Activated naive CD4-positive, alpha-beta T cell (primary cell): ENCODE measurements around the gene RAB25.

ENCODE experiments used
- DNase-seq, 4 experiments: peaks; one replicate each; lab custom pipeline; 2025; lab: John Stamatoyannopoulos, UW

Gene RAB25

DNA sequence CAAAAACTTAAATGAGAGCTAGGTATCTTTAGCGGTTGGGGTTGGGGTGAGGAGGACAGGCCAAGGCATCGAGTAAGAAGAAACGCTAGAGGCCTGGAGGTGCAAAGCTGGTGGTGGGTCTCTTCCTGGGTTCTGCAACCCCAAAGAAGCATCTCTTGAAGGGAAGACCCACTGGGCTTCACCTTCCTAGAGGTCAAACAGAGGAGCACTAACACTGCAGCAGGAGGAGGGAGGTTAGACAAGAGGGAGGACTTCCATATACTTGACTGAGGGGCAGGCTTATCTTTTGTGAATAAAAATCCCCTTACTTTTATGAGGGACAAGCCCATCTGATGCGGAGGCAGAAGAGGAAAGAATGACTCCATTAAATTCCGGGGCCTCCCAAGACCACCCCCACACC lies 18.8 kb downstream of the RAB25 start:
- no peak for DNase-seq

DNA sequence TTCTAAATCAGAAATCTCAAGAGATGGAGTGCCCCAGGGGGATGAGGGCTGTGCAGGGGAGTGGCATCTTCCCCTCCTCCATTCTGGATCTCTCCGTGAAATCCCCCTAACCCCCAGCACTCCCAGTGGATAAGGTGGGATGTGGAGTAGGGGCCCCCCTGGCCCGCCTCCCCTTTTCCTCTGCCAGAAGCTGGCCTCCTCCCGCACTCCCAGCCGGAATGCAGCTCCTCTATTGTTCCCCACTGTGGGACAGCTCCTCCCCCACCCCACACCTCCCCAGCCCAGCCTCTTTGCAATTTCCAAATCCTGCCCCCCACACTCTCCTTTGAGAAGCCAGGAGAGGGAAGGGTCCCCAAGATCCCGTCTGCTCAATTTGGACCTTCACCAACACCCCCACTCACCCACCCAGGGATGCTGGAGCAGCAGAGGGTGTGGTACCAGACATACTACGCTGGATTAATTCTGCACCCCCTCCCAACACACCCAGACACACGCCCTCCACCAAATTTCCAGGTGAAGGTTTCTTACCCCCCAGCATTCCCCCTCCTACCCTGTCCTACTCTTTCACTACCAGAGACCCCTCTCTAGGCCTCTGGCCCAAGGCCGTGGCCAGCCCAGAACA lies 19.4 kb downstream of the RAB25 start:
- DNase-seq = no peak

DNA sequence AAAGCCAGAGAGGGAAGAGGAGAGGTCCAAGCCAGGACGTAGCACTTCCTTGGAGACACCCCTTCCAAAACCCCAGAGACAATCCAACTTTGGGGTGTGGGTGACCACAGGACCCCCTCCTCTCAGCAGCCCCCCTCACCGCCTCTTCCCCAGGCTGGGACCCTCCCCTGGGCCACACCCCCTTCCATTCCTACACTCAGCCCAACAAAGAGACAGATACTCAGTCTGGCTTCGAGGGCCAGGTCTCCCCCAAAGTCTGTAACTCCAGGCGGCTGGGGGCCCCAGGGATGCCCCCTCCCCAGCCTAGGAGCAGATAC lies 19.9 kb downstream of the RAB25 start:
- DNase-seq = no peak

DNA sequence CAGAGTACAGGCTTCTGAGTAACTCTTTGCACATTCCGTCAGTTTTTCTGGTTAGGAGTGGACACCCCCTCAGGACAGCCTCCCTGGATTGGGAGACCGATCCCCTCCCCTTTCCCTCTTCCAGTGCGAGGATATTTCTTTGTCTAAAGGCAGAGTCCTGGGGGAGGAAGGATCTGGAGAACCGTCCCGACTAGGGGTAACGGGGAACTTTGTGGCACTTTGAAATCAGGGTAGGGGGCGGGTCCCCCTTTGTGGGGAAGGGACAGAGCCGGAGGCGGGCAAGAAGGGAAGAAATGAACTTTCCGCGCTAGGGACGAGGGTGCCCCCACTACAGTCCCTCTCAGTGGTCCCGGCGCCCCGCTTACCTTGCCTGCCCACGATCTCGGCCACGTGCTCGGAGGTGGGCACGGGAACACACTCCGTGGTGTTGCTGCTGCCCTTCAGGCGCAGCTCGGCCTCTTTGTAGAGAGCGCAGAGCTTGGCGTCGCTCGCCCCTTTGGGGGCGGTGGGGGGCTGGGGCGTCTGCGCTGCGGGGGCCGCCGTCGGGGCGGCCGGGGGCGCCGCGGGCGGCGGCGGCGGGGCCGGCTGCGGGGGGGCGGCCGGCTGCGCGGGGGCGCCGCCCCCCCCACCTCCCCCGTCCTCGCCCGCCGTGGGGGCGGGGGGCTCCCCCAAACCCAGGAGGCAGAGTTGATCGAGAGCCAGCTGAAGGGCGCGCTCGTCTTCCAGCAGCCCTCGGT lies 20.4 kb downstream of the RAB25 start:
- no peak for DNase-seq

DNA sequence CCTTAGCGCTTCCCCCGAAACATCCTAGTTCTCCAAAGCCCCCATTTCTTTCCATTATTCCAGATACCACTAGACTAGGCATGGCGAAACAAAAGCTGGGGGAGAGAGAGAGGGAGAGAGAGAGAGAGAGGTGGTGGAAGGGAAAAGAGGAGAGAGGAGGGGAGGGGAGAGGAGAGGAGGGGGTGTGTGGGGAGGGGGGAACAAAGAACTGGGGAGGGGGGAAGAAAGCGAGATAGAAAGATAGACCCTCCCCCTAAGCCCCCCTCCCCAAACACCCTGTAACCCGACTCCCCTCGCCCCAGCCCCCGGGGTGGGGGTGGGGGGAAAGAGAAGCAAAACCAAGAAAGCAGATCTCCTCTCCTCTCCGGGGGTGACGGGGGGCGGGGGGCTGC lies 21.0 kb downstream of the RAB25 start:
- no peak for DNase-seq

DNA sequence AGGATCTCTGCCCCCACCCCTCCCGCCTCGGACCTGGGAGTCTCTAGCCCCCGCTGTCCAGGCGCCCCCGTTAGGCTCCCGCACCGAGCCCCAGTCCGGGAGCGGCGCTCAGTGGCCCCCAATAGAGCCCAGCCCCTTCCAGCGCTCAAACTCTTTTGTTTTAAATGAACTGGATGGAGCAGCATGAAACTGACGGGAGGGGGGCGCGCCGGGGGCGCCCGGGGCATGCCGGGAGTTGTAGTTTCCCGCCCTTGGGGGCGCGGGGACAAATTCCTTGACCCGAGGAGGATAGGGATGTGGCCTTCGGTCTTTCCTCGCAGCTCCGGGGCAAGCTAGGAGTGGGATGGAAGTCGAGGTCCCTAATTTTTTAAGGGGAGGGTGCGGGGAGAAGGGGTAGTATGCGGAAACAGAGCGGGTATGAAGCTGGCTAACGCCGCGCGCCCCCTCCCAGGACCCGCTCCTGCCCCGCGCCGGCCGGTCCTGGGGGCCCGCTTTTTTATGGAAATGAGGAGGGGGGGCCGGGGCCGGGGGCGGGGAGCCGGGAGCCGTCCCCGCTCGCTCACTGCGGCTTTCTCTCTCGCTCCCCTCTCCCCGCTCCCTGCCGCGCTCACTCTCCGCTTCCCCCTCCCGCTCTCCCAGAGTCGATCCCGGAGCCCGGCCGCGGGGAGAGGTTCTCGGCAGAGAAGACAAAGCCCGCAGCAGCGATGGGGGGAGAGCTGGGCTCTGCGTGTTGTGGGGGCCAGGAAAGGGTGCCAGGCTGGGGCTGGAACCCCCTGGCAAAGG lies 21.5 kb downstream of the RAB25 start, which contains the start of gene MEX3A:
Gene MEX3A, minus strand, starts transcription at position 157 of the 783 bp plus-strand sequence. CDS start 467 bp downstream, outside the sequence.
- DNase-seq = peak in 2 of 4 experiments; percentile 27 to 46

DNA sequence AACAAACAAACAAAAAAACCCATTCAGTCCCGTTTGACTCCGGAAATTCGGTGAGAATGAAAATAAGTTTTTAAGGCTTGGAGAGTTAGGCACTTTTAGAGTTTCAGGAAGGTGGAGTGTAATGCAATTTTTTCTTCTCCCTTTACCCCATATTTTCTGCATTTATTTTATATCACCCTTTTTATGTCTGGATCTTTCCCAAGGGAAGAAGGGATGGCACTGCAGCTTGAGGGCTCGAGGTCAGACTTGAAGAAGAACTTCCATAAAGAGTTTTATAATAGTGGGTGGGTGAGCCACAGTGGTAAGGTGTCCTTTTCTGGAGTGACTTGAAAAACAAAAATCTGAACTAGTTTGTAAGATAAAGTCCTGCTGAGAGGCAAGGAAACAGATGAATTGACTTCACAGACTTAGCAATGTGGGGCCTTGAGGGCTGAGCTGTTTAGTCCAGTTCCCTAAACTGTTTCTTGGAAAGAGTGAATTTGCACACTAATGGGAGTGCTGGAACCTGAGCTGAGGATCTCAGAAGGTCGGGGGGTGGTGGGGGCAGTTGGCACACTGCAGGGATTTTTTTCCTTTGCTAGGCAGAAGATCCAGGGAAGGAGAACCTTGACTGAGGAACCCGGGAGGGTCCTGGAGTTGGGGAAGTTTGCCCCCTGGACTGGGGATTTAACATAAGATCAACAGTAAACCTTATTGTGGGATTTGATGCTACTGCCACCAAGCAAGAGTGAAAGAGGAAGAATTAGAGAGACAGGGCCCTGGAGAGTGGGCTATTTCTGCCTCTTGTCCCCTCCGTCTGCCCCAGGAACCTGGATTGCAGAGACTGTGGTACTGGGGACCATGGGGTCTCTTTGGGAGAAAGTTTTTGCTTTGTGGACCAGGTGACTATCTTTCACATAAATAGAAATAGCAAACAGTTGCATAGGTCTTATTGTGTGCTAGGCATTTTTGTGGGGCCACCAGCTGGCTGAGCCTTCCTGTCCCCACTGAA lies 23.1 kb downstream of the RAB25 start:
- DNase-seq = no peak

DNA sequence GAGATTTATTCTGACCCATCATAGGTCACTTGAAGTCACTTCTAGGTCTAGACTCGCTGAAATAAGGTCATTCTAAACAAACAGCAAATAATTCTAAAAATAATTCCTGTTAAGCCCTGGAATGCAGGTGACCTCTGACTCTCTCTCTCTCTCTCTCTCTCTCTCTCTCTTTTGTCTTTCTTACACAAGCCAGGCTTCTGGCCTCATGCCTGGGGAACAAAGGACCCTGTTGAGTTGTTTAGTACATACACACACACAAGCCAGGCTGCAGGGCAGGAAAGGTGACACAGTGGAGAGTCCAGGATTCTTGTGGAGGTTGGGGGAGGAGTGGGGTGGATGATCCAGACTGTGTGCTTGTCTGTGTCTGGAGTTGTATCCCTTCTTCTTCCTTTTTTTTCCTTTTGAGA lies 25.3 kb downstream of the RAB25 start:
- DNase-seq = no peak

DNA sequence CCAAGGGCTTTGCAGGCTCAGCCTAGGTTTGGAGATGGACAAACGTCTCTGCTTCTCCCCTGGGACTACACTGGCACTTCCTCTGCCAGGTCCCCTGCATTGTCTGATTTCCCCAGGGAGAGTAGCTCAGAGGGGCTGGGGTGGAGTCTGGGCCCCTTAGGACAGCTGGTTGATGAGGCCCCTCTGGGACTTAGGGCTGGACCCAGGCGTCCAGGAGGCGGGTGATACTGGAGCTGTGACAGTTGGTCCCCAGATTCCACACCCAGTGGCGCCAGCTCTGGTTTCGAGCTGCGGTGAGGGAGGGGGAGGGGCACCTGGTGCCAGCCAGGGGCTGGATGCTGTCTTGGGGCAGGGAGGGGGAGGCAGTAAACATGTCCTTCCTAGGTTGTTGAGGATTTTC lies 28.7 kb downstream of the RAB25 start:
- no peak for DNase-seq

DNA sequence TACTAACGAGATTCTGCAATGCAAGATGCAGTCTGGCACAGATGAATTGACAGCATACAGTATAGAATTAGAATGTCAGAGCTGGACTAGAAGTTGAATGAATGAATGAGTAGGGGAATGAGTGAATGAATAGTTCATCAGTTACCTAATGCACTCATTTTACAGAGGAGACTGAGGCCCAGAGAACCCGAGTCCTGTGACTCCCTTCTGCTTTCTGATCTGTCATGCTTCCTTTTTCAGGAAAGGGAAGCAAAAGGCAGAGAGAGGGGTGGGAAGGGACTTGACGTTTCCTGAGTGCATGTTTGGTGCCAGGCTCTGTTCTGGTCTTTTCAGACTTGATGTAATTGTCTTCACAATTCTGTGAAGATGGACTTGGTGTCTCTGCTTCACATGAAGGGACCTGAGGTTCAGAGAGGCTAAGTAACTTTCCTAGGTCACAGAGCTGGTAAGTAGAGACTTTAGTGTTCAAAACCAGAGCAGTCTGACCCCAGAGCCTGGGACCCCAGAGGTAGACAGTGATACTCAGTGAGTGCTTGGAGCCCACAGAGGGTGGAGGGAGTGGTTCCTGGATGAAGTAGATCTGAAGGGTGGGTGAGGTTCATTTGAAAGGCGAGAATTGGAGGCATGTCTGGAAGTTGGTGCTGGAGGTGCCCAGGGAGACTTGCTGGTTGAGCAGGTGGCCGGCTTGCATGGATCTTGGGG lies 29.3 kb downstream of the RAB25 start:
- no peak for DNase-seq

DNA sequence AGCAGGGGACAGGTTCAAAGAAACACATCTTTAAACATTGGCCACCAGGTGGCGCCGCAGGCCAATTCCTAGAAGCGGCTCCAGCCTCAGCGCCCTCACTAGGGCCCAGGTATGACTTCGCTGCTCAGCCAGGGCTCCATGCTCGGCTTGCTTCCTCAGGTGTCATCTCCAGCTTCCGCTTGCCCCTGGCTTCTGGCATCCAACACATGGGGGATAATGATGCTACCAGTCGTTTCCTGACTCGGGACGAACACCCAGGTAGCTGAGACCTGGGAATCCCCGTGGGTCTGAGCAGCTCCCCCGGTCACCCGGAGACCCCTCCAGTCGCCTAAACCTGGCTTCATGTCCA lies 29.9 kb downstream of the RAB25 start:
- DNase-seq = peak; percentile 85 to 92 (median 87)

DNA sequence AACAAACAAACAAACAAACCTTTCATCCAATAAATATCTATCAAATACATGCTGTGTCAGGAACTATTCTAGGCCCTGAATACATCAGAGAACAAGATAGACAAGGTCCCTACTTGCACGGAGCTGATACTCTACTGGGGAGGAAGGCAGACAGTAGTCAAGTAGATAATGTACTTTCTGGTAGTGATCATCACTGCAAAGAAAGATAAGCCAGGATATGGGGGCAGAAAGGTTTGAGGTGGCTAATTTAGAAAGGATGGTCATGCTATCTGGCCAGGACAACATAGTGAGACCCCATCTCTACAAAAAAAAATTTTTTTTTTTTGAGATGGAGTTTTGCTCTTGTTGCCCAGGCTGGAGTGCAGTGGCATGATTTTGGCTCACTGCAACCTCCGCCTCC lies 30.6 kb downstream of the RAB25 start:
- no peak for DNase-seq

DNA sequence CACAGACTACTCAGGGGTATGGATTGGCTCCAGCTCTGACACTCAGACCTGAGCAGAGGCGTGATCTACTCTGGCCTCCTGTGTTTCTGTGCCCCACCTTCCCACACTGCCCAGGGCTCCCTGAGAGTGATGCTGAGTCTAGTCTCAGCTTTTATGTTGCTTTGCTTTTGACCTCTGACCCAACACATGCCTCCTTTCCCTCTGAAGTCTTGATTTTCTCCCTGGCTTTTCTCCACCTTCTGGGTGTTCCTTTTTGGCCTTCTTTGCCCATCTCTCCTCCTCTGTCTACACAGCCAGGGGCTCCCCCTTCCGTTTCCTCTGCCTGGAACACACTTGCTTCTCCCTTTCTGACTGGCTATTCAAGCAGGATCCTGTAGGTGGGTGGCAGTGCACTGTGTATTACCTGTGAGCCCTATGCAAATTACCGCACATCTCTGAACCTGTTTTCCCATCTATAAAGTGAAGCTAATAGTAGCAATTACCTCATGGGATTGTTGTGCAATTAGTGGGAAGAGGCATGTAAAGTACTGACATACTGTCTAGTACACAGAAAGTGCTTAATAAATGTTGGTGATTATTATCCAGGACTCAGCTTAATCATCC lies 35.0 kb downstream of the RAB25 start:
- DNase-seq = no peak

DNA sequence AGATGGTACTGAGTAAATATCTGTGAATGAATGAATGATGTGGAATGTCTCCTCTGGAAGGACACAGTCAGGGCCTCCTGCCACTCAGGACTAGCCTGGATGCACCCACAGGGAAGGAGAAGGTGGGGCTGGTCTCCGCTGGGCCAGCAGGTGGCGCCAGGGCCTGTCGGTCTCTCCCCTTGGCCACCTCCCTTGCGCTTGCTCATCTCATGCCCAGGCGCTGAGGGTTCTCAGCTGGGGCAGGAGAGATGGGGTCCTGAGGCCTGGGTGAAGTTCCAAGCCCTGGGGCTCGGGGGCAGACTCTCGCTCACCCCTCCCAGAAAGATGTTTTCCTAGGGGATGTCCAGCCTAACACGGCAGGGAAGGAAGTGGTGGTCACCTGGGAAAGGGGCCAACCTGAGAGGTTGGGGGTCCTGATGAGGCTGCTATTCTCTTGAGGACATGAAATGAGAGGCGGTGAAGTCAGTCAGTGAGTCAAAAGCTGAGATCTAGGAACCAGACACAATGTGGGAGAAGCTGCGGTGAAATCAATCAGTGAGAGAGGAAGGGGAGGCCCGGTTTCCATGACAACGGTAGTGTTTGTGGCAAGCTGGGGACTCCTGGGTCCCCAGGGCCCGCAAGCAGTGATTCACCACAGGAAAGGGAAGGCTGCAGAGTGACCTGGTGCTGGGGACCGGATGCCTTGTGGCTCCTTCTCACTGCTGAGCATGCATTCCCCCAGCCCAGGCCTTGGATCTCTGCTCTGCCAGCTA lies 35.9 kb downstream of the RAB25 start:
- peak; percentile 47 to 70 (median 58) for DNase-seq

DNA sequence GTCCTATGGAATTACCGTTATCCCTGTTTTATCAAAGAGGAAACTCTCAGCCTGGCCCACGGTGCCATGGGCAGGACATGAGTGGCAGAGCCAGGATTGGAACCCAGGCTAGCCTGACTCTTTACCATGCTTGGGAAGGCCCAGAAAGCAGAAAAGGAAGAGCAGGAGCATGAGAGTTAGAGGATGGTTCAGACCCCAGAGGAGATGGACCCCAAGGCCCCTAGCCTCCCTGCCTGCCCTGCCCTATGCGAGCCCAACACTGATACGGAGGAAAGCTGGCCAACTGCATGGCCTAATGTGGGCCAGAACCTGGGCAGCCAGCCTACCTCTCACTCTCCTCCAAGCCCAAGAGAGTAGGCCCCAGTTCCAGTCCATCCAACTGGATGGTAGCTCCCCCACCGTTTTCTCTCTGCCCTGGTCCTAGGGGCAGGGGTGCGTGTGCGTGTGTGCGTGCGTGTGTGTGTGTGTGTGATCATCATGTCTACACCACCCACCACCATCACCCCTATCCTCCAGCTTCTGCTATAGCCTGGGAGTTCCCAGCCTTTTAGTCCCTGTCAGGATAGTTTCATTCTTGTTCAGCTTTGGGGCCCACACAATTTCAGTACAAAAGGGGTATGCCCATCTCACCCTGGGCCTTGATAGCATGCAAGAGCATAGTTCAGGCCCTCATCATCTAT lies 36.7 kb downstream of the RAB25 start:
- no peak for DNase-seq

DNA sequence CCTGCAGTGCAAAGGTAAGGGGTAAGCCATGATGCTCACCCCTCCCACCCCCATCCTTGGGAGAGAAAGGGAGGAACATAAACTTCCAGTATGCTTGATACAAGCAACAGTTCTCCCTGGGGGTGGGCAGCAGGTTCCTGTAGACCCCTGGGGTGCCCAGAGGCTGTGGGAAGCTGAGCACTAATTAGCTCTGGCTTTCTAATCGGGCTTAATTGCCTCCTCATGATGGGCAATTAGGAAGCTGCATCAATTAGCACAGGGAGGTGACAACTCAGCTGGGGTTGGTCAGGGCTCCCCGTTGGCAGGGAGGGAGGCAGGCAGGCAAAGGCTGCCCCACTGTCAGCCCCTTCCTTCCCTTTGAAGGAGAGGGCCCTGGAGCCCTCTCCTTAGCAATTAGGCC lies 37.8 kb downstream of the RAB25 start:
- no peak for DNase-seq

DNA sequence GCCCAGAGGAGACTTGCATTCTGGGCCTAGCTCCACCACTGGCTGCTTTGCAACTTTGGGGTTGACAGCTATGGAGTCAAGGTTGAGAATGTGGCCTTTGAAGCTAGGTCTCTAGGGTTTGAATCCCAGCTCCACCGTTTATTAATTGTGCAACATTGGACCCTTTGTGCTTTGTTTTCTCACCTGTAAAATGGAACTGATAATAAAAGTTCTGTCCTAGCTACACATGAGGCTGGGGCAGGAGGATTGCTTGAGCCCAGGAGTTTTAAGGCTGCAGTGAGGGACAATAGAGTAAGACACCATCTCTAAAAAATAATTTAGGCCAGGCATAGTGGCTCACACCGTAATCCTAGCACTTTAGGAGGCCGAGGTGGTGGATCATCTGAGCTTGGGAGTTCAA lies 38.3 kb downstream of the RAB25 start:
- no peak for DNase-seq

DNA sequence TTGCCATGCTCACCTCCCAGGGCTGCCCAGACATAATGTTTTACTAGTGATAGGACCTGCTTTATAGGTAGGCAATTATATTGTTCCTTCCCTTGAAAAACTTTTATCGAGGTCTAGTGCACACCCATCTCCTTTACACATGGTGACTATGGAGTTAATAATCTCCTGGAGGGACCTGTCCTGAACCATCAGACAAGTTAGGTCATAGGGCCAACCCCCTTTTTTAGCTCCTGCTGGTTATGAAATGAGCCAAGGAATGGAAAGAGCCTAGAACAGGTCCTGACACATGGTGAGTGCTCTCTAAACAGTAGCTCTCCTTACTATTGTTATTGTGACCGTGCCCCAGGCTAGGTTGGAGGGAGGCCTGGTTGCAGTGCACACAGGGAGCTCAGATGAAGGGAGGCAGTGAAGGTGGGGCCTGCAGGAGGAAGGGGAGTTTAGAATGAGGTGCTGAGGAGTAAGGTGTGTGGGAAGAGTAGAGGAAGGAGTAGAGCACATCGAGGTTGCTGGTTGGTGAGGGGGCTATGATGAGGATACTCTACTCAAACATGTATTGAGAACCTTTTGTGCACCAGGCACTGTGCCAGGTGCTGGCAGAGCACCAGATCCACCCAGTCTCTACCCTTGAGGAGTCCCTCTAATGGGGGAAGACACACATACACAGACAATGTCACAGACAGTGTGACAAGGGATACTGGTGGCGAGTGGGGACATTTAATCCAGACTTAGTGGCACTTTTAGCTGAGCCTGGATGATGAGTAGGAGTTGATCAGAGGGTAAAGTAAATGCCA lies 39.4 kb downstream of the RAB25 start:
- DNase-seq = no peak

DNA sequence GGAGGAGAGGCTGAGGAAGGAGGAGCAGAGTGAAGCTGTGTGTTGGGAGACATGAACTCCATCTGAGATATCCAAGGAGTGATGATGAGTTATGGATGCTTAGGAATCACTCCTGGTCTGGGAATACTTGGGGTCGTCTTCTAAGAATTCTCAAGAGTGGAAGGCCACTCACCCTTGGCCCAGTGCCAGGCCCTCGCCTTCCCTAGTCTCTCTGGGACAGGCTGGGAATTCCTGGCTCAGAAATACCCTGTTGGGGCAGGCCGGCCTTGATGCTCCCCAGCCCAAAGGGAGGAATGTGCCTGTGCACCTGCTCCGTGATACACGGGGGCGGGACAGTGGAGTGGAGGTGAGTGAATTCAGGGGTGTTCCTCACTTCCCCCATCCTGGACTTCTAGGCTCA lies 40.9 kb downstream of the RAB25 start:
- no peak for DNase-seq
